Measurements from ENCODE around the gene BCL2.
A peak's percentile ranks its signal among the peaks of the same experiment; 100 is the strongest.

The BCL2 gene

GRCh38 chr18:63329431-63330145 lies 10.0 kb upstream of the BCL2 start:
- no peak overlapping the region for H3K9ac ChIP-seq
- no peaks in the 10 kb centered on the region for H3K27me3 ChIP-seq
- no peak for TF ChIP-seq Cebpa-rat (IDR thresholded peaks at IDR 0.05)
- no peak overlapping the region for H3K27ac ChIP-seq
- H3K9me3 ChIP-seq = no peaks in the 10 kb centered on the region
- no peak overlapping the region for H3K4me2 ChIP-seq
- no peaks in the 10 kb centered on the region for H4K20me1 ChIP-seq
- H3K36me3 ChIP-seq = peaks cover 42% of the 10 kb centered on the region
- no peak overlapping the region for H3K4me3 ChIP-seq
- H3K4me1 ChIP-seq = no peaks in the 10 kb centered on the region

GRCh38 chr18:63326011-63326410 lies 6.4 kb upstream of the BCL2 start:
- no peak for TF ChIP-seq Cebpa-rat (IDR thresholded peaks at IDR 0.05)
- Histone ChIP-seq H3K4me1 (peaks cover 20% of the 10 kb centered on the region), H3K27me3 (no peaks in the 10 kb centered on the region), H3K27ac (no peak overlapping the region), H4K20me1 (no peaks in the 10 kb centered on the region), H3K4me2 (no peak overlapping the region), H3K4me3 (no peak overlapping the region), H3K9me3 (no peaks in the 10 kb centered on the region), H3K9ac (no peak overlapping the region), H3K36me3 (peaks cover 7% of the 10 kb centered on the region; the same call in 1 of the 2 replicates)

- Histone ChIP-seq H3K4me2 (no peak overlapping the region), H3K27me3 (no peaks in the 10 kb centered on the region), H4K20me1 (no peaks in the 10 kb centered on the region), H3K27ac (no peak overlapping the region), H3K4me1 (peaks cover 23% of the 10 kb centered on the region), H3K4me3 (no peak overlapping the region), H3K36me3 (peaks cover 2% of the 10 kb centered on the region; the same call in 1 of the 2 replicates), H3K9ac (no peak overlapping the region), H3K9me3 (no peaks in the 10 kb centered on the region)
- no peak for TF ChIP-seq Cebpa-rat (IDR thresholded peaks at IDR 0.05)
Observed at GRCh38 chr18:63325086-63325686, 5.6 kb upstream of the BCL2 start.

GRCh38 chr18:63322908-63323634 lies 3.5 kb upstream of the BCL2 start:
- Histone ChIP-seq H3K4me2 (peak overlapping the region; percentile 97), H3K9ac (peak overlapping the region; percentile 56; the same call in 1 of the 2 replicates), H3K27me3 (no peaks in the 10 kb centered on the region), H3K4me1 (peaks cover 23% of the 10 kb centered on the region), H3K9me3 (no peaks in the 10 kb centered on the region), H4K20me1 (peaks cover 7% of the 10 kb centered on the region), H3K36me3 (no peaks in the 10 kb centered on the region), H3K4me3 (no peak overlapping the region), H3K27ac (peak overlapping the region; percentile 97; the same call in 1 of the 2 replicates)
- TF ChIP-seq Cebpa-rat (IDR thresholded peaks at IDR 0.05) = no peak

- Histone ChIP-seq H3K4me1 (peaks cover 23% of the 10 kb centered on the region), H3K27me3 (no peaks in the 10 kb centered on the region), H4K20me1 (peaks cover 16% of the 10 kb centered on the region), H3K4me2 (peak overlapping the region; percentile 97), H3K9ac (peak overlapping the region; percentile 97; the same call in 1 of the 2 replicates), H3K36me3 (no peaks in the 10 kb centered on the region), H3K27ac (peak overlapping the region; percentile 97), H3K9me3 (no peaks in the 10 kb centered on the region), H3K4me3 (no peak overlapping the region)
- TF ChIP-seq Cebpa-rat (IDR thresholded peaks at IDR 0.05) = no peak; the same call in 1 of the 2 replicates
Observed at GRCh38 chr18:63322206-63322605, 2.6 kb upstream of the BCL2 start.

GRCh38 chr18:63321291-63321690 lies 1.7 kb upstream of the BCL2 start:
- no peaks in the 10 kb centered on the region for H3K36me3 ChIP-seq
- no peaks in the 10 kb centered on the region for H3K9me3 ChIP-seq
- H3K4me1 ChIP-seq = peaks cover 28% of the 10 kb centered on the region
- peak overlapping the region; percentile 97 for H3K27ac ChIP-seq
- peak overlapping the region; percentile 92 for H3K4me3 ChIP-seq
- peak overlapping the region; percentile 97 for H3K4me2 ChIP-seq
- no peak for TF ChIP-seq Cebpa-rat (IDR thresholded peaks at IDR 0.05)
- H3K9ac ChIP-seq = peak overlapping the region; percentile 97
- H4K20me1 ChIP-seq = peaks cover 25% of the 10 kb centered on the region
- H3K27me3 ChIP-seq = no peaks in the 10 kb centered on the region

- Histone ChIP-seq H3K4me2 (peak overlapping the region; percentile 97), H3K4me3 (peak overlapping the region; percentile 92), H3K9me3 (no peaks in the 10 kb centered on the region), H4K20me1 (peaks cover 28% of the 10 kb centered on the region), H3K4me1 (peaks cover 31% of the 10 kb centered on the region), H3K36me3 (no peaks in the 10 kb centered on the region), H3K9ac (peak overlapping the region; percentile 97), H3K27ac (peak overlapping the region; percentile 97), H3K27me3 (no peaks in the 10 kb centered on the region)
- TF ChIP-seq Cebpa-rat (IDR thresholded peaks at IDR 0.05) = no peak
Observed at GRCh38 chr18:63320975-63321265, 1.4 kb upstream of the BCL2 start.

- Histone ChIP-seq H4K20me1 (peaks cover 34% of the 10 kb centered on the region), H3K4me1 (peaks cover 37% of the 10 kb centered on the region), H3K27me3 (no peaks in the 10 kb centered on the region), H3K9me3 (no peaks in the 10 kb centered on the region), H3K4me2 (peak overlapping the region; percentile 97), H3K4me3 (peak overlapping the region; percentile 92), H3K9ac (peak overlapping the region; percentile 97), H3K27ac (peak overlapping the region; percentile 97), H3K36me3 (no peaks in the 10 kb centered on the region)
- no peak for TF ChIP-seq Cebpa-rat (IDR thresholded peaks at IDR 0.05)
Observed at GRCh38 chr18:63320123-63320974, 780 bp upstream of the BCL2 start.

- H3K9me3 ChIP-seq = no peaks in the 10 kb centered on the region
- H3K4me2 ChIP-seq = peak overlapping the region; percentile 72
- H3K36me3 ChIP-seq = peaks cover 4% of the 10 kb centered on the region; the same call in 1 of the 2 replicates
- H3K27me3 ChIP-seq = no peaks in the 10 kb centered on the region
- no peak for TF ChIP-seq Cebpa-rat (IDR thresholded peaks at IDR 0.05)
- peaks cover 51% of the 10 kb centered on the region for H3K4me1 ChIP-seq
- H3K4me3 ChIP-seq = peak overlapping the region; percentile 92
- peak overlapping the region; percentile 97 for H3K9ac ChIP-seq
- peaks cover 48% of the 10 kb centered on the region for H4K20me1 ChIP-seq
- peak overlapping the region; percentile 97 for H3K27ac ChIP-seq
Observed at GRCh38 chr18:63318889-63319382, 633 bp downstream of the BCL2 start.
